PC-9 (cell line): Measurements from ENCODE around the gene CACFD1. TPM values are rescaled to one million over a fixed set of nuclear protein-coding genes. Genes with fewer than 3 reads are reported as not detected.

Source experiments
- BruUV-seq: library from RNA; stranded (reverse); fragments of 400-500 nt; replicated peaks from 2 replicates; lab custom pipeline; 2021; lab: Mats Ljungman, UMichigan
- CTCF ChIA-PET: fragments of 300-600 bp; sonication (Branson Sonifier 250); formaldehyde crosslinking; loops from one replicate; lab custom pipeline; 2022; ENCODE audit warnings: antibody characterized with exemption; lab: Charles Lee
- POLR2A ChIA-PET: fragments of 300-600 bp; sonication (Branson Sonifier 250); formaldehyde crosslinking; loops from one replicate; lab custom pipeline; 2022; ENCODE audit warnings: antibody characterized with exemption; ENCODE audit not compliant: unreplicated experiment; lab: Charles Lee
- DNase-seq, 2 experiments: peaks; one replicate each; pipeline versions ENCODE4 v3.0.0 to v3.0.0-alpha.2; 2015 to 2022; ENCODE audit warnings: mixed read lengths in 1 of 2
- H2AFZ ChIP-seq: fragments of 200-600 bp; sonication (generic); 2 replicates; pipeline ENCODE4 v1.8.1; 2017; ENCODE audit warnings: antibody characterized with exemption
- H3F3A ChIP-seq: fragments of 200-600 bp; sonication (generic); 2 replicates; pipeline ENCODE4 v1.8.1; 2017; ENCODE audit warnings: antibody characterized with exemption, mild to moderate bottlenecking, low read depth; ENCODE audit not compliant: insufficient read depth
- H3K27ac ChIP-seq: fragments of 200-600 bp; sonication (generic); 2 replicates; pipeline ENCODE4 v1.6.1; 2016; ENCODE audit warnings: mixed run types
- H3K27me3 ChIP-seq: fragments of 200-600 bp; sonication (generic); 2 replicates; pipeline ENCODE4 v1.6.1; 2016; ENCODE audit warnings: low read depth, mixed run types; ENCODE audit not compliant: insufficient read depth
- H3K36me3 ChIP-seq: fragments of 200-600 bp; sonication (generic); 2 replicates; pipeline ENCODE4 v1.6.1; 2016; ENCODE audit warnings: low read depth, mixed run types
- H3K4me1 ChIP-seq: fragments of 200-600 bp; sonication (generic); replicated peaks from 2 replicates; pipeline ENCODE4 v1.6.1; 2016; ENCODE audit warnings: mixed run types; ENCODE audit not compliant: insufficient read depth
- H3K4me2 ChIP-seq: fragments of 200-600 bp; sonication (generic); 2 replicates; pipeline ENCODE4 v1.6.1; 2017; ENCODE audit warnings: mixed run types
- H3K4me3 ChIP-seq: fragments of 200-600 bp; sonication (generic); 2 replicates; pipeline ENCODE4 v1.6.1; 2016; ENCODE audit warnings: mixed run types
- H3K79me2 ChIP-seq: fragments of 200-600 bp; sonication (generic); 2 replicates; pipeline ENCODE4 v1.6.1; 2017; ENCODE audit warnings: low read depth, mixed run types
- H3K9me2 ChIP-seq: fragments of 200-600 bp; sonication (generic); 2 replicates; pipeline ENCODE4 v1.8.1; 2017; ENCODE audit warnings: mild to moderate bottlenecking; ENCODE audit not compliant: insufficient read depth
- H3K9me3 ChIP-seq: fragments of 200-600 bp; sonication (generic); 2 replicates; pipeline ENCODE4 v1.8.1; 2016; ENCODE audit warnings: low read depth; ENCODE audit not compliant: insufficient read depth
- H4K20me1 ChIP-seq: fragments of 200-600 bp; sonication (generic); 2 replicates; pipeline ENCODE4 v1.8.1; 2017; ENCODE audit not compliant: insufficient read depth
- CTCF ChIP-seq: fragments of 200-600 bp; sonication (generic); conservative IDR thresholded peaks from 2 replicates; pipeline ENCODE4 v1.6.1; 2017; ENCODE audit warnings: mixed run types, antibody characterized with exemption, mild to moderate bottlenecking, moderate library complexity
- EZH2 ChIP-seq: fragments of 200-600 bp; sonication (generic); IDR thresholded peaks from 2 replicates; pipeline ENCODE4 v1.8.0; 2017; ENCODE audit warnings: antibody characterized with exemption, low read depth
- intact Hi-C: fragments of 100-400 bp; cut with micrococcal nuclease; formaldehyde crosslinking; loops from one replicate; pipeline ENCODE4 v1.10.0; 2022; ENCODE audit not compliant: unreplicated experiment
- total RNA-seq: library from RNA; stranded (reverse); gene quantifications from 2 replicates; pipeline ENCODE4 v1.2.3, GENCODE V29; 2021

Gene CACFD1
- total RNA-seq, 1 experiment from 2014 or later, result 28.7 TPM

- Histone ChIP-seq H3K4me2 (no peak overlapping the region), H3K4me1 (peaks cover 46% of the 10 kb centered on the region), H3K79me2 (no peaks in the 10 kb centered on the region), H2AFZ (no peak overlapping the region), H3F3A (peaks cover 12% of the 10 kb centered on the region; the same call in 1 of the 2 replicates), H3K27ac (no peak overlapping the region), H3K27me3 (0 out of 2 replicates have a peak, but pooled peaks cover under 1% of the 10 kb centered on the region), H4K20me1 (no peaks in the 10 kb centered on the region), H3K36me3 (no peaks in the 10 kb centered on the region), H3K4me3 (no peak overlapping the region), H3K9me2 (no peaks in the 10 kb centered on the region), H3K9me3 (no peaks in the 10 kb centered on the region)
- intact Hi-C loops, result no loop called here
- TF ChIP-seq CTCF, result no peak
- TF ChIP-seq EZH2, result no peak
- no peak for DNase-seq
- CTCF ChIA-PET, result no interaction called here
- no TSS peak for BruUV-seq
- POLR2A ChIA-PET, result no interaction called here
These were observed 23.8 kb downstream of the CACFD1 start for GRCh38 chr9:133483611-133484010.

- no peaks in the 10 kb centered on the region for H3K36me3 ChIP-seq
- intact Hi-C loops, result loop anchor here (5.0 kb wide), 1 partner anchor 128 kb away; the partner anchor contains the start of genes SURF1 and SURF2
- no TSS peak for BruUV-seq
- no peaks in the 10 kb centered on the region for H3K9me2 ChIP-seq
- peaks cover 40% of the 10 kb centered on the region for H3K4me1 ChIP-seq
- H3K4me2 ChIP-seq, result peak overlapping the region; percentile 60
- no peak overlapping the region for H3K27ac ChIP-seq
- ChIA-PET POLR2A (interaction anchor here (0.7 to 0.8 kb wide), 2 partner anchors 25 to 39 kb away, joined by 3 to 11 read pairs; partner anchors contain the start of gene CACFD1), CTCF (interaction anchor here (0.5 to 1.2 kb wide), 7 partner anchors 67 to 540 kb away, joined by 3 to 11 read pairs (median 3); partner anchors contain the start of genes BRD3OS, REXO4, SURF1 and SURF2)
- peaks cover 12% of the 10 kb centered on the region; the same call in 1 of the 2 replicates for H3F3A ChIP-seq
- H3K27me3 ChIP-seq, result peaks cover 13% of the 10 kb centered on the region
- no peaks in the 10 kb centered on the region for H4K20me1 ChIP-seq
- no peak overlapping the region for H2AFZ ChIP-seq
- H3K9me3 ChIP-seq, result no peaks in the 10 kb centered on the region
- peak overlapping the region; percentile 7; the same call in 1 of the 2 replicates for H3K4me3 ChIP-seq
- TF ChIP-seq EZH2 (no peak), CTCF (no peak)
- H3K79me2 ChIP-seq, result no peaks in the 10 kb centered on the region
- DNase-seq, result peak; percentile 79 to 84
These were observed 25.1 kb downstream of the CACFD1 start for GRCh38 chr9:133484671-133485437.

- CTCF ChIA-PET, result interaction anchor here (0.5 to 1.2 kb wide), 6 partner anchors 120 to 454 kb away, joined by 3 to 7 read pairs (median 4); partner anchors contain the start of genes SURF1 and SURF2
- H3K4me1 ChIP-seq, result peaks cover 38% of the 10 kb centered on the region
- H2AFZ ChIP-seq, result no peak overlapping the region
- peaks cover 20% of the 10 kb centered on the region for H3K27me3 ChIP-seq
- no peak overlapping the region for H3K27ac ChIP-seq
- H3K9me2 ChIP-seq, result no peaks in the 10 kb centered on the region
- H3K4me3 ChIP-seq, result peak overlapping the region; percentile 7; the same call in 1 of the 2 replicates
- no peaks in the 10 kb centered on the region for H3K9me3 ChIP-seq
- no peaks in the 10 kb centered on the region for H4K20me1 ChIP-seq
- TF ChIP-seq CTCF, result no peak
- no peak for TF ChIP-seq EZH2
- intact Hi-C loops, result loop anchor here (1.0 to 5.0 kb wide), 6 partner anchors 78 to 508 kb away; partner anchors contain the start of genes SURF1 and SURF2
- no peaks in the 10 kb centered on the region for H3K36me3 ChIP-seq
- no peak for DNase-seq
- H3F3A ChIP-seq, result peaks cover 12% of the 10 kb centered on the region; the same call in 1 of the 2 replicates
- no peaks in the 10 kb centered on the region for H3K79me2 ChIP-seq
- POLR2A ChIA-PET, result interaction anchor here (0.6 to 0.8 kb wide), 2 partner anchors 208 to 304 kb away, joined by 3 to 4 read pairs; no protein-coding TSS in a partner anchor
- peak overlapping the region; percentile 60 for H3K4me2 ChIP-seq
- no TSS peak for BruUV-seq
These were observed 25.9 kb downstream of the CACFD1 start for GRCh38 chr9:133485531-133486260.
